WTC11 (cell line): ENCODE data around the gene KCNAB3.

ENCODE experiments used
- AFF4 ChIP-seq: sonication (generic); formaldehyde crosslinking; IDR thresholded peaks from 2 replicates; pipeline ENCODE4 v1.8.1; 2023; ENCODE audit warnings: mild to moderate bottlenecking, missing genetic modification reagents, borderline replicate concordance
- CTCF ChIP-seq: fragments of 200-600 bp; IDR thresholded peaks from 2 replicates; pipeline ENCODE4 v1.8.0; 2022; ENCODE audit warnings: antibody characterized with exemption
- ESRRA ChIP-seq: sonication (generic); formaldehyde crosslinking; IDR thresholded peaks from 2 replicates; pipeline ENCODE4 v1.8.1; 2022; ENCODE audit warnings: mild to moderate bottlenecking, missing genetic modification reagents, borderline replicate concordance
- FOXK1 ChIP-seq: sonication (generic); formaldehyde crosslinking; IDR thresholded peaks from 2 replicates; pipeline ENCODE4 v1.8.0; 2022; ENCODE audit warnings: mild to moderate bottlenecking, moderate library complexity, missing genetic modification reagents
- FOXP4 ChIP-seq: sonication (generic); formaldehyde crosslinking; IDR thresholded peaks from 2 replicates; pipeline ENCODE4 v1.8.0; 2022; ENCODE audit warnings: mild to moderate bottlenecking, missing genetic modification reagents
- HMGA2 ChIP-seq: fragments of 250-450 bp; sonication (Bioruptor Pico); IDR thresholded peaks from 2 replicates; pipeline ENCODE4 v1.4.0; 2021; ENCODE audit warnings: mild to moderate bottlenecking, moderate library complexity
- JUN ChIP-seq: sonication (generic); formaldehyde crosslinking; IDR thresholded peaks from 2 replicates; pipeline ENCODE4 v1.8.0; 2023; ENCODE audit warnings: mild to moderate bottlenecking, missing genetic modification reagents
- KAT7 ChIP-seq: sonication (generic); formaldehyde crosslinking; IDR thresholded peaks from 2 replicates; pipeline ENCODE4 v1.8.1; 2023; ENCODE audit warnings: missing genetic modification reagents, mild to moderate bottlenecking, borderline replicate concordance
- PRDM15 ChIP-seq: sonication (generic); formaldehyde crosslinking; IDR thresholded peaks from 2 replicates; pipeline ENCODE4 v1.8.0; 2022; ENCODE audit warnings: missing genetic modification reagents
- RELA ChIP-seq: sonication (generic); formaldehyde crosslinking; IDR thresholded peaks from 2 replicates; pipeline ENCODE4 v1.8.1; 2022; ENCODE audit warnings: missing genetic modification reagents, mild to moderate bottlenecking, borderline replicate concordance
- TEAD1 ChIP-seq: sonication (generic); formaldehyde crosslinking; IDR thresholded peaks from 2 replicates; pipeline ENCODE4 v1.8.0; 2022; ENCODE audit warnings: mild to moderate bottlenecking, missing genetic modification reagents
- USF1 ChIP-seq: sonication (generic); formaldehyde crosslinking; IDR thresholded peaks from 2 replicates; pipeline ENCODE4 v1.8.0; 2022; ENCODE audit warnings: mild to moderate bottlenecking, missing genetic modification reagents
- ZBTB43 ChIP-seq: sonication (generic); formaldehyde crosslinking; IDR thresholded peaks from 2 replicates; pipeline ENCODE4 v1.8.1; 2023; ENCODE audit warnings: mild to moderate bottlenecking, missing genetic modification reagents

GRCh38 chr17:7887038-7887481 lies 42.6 kb downstream of the KCNAB3 start:
- no peak for TF ChIP-seq CTCF
- no peak for TF ChIP-seq FOXP4
- TF ChIP-seq FOXK1 (CRISPR knock-in tag), result no peak
- TF ChIP-seq USF1 (CRISPR knock-in tag), result no peak
- no peak for TF ChIP-seq PRDM15 (CRISPR knock-in tag)
- TF ChIP-seq RELA (CRISPR knock-in tag), result no peak
- TF ChIP-seq JUN (CRISPR knock-in tag), result no peak
- TF ChIP-seq TEAD1, result no peak
- TF ChIP-seq ESRRA (CRISPR knock-in tag), result no peak
- no peak for TF ChIP-seq AFF4 (CRISPR knock-in tag)
- no peak for TF ChIP-seq ZBTB43
- no peak for TF ChIP-seq KAT7 (CRISPR knock-in tag)
- TF ChIP-seq HMGA2 (CRISPR knock-in tag), result no peak
